Progenitor cell of endocrine pancreas (in vitro differentiated cells): ENCODE data around the gene PTPRK. TPM values are rescaled to one million over a fixed set of nuclear protein-coding genes. Genes with fewer than 3 reads are reported as not detected.

Experiments used
- DNase-seq: peaks from one replicate; pipeline ENCODE4 v3.0.0; 2021; ENCODE audit warnings: low spot score; ENCODE audit not compliant: unreplicated experiment
- H3K27ac Mint-ChIP-seq: 2 replicates; pipeline ENCODE4 v1.8.0; 2021; ENCODE audit warnings: mild to moderate bottlenecking, moderate library complexity, mixed read lengths
- H3K27me3 Mint-ChIP-seq: 2 replicates; pipeline ENCODE4 v1.8.0; 2021; ENCODE audit warnings: mixed read lengths
- H3K36me3 Mint-ChIP-seq: 2 replicates; pipeline ENCODE4 v1.8.0; 2022; ENCODE audit warnings: mixed read lengths; ENCODE audit not compliant: insufficient read depth
- H3K4me1 Mint-ChIP-seq: 2 replicates; pipeline ENCODE4 v1.8.0; 2021; ENCODE audit warnings: low read depth, mixed read lengths
- H3K4me3 Mint-ChIP-seq: 2 replicates; pipeline ENCODE4 v1.8.0; 2021; ENCODE audit warnings: low read depth, mild to moderate bottlenecking, moderate library complexity, mixed read lengths
- H3K9me3 Mint-ChIP-seq: 2 replicates; pipeline ENCODE4 v1.8.0; 2021; ENCODE audit warnings: low read depth, mixed read lengths
- CTCF ChIP-seq: fragments of 200-600 bp; sonication (generic); IDR thresholded peaks from one replicate; pipeline ENCODE4 v1.5.0; 2021; ENCODE audit warnings: antibody characterized with exemption, mild to moderate bottlenecking; ENCODE audit not compliant: unreplicated experiment
- long read RNA-seq: library from polyadenylated mRNA; unstranded; transcript quantifications from one replicate; pipeline ENCODE4 v2.0.0, GENCODE V29; 2020
- total RNA-seq: library from RNA; stranded (reverse); gene quantifications from 2 replicates; pipeline ENCODE4 v1.2.1, GENCODE V29; 2021

The PTPRK gene
- total RNA-seq: 86.2 and 93.7 TPM in 2 replicates
- long read RNA-seq, full-length matches to known transcripts: 11 of 129 reads
- long read RNA-seq, partial matches to known transcripts: 104 of 129 reads
- long read RNA-seq, other reads (novel, unspliced or antisense): 14 of 129 reads

- peak; percentile 61 for TF ChIP-seq CTCF
- Mint-ChIP-seq H3K9me3 (no peaks in the 10 kb centered on the region), H3K4me1 (peaks cover 30% of the 10 kb centered on the region), H3K27me3 (no peaks in the 10 kb centered on the region), H3K36me3 (no peaks in the 10 kb centered on the region), H3K4me3 (peak within 1 kb of the TSS; percentile 95), H3K27ac (peak within 1 kb of the TSS; percentile 100)
- peak; percentile 92 for DNase-seq
Measured at GRCh38 chr6:128520436-128521281, at the start of gene PTPRK. TSS of gene PTPRK (minus strand) at chr6:128520599. CDS start at chr6:128520358, 241 bp downstream.

- no peak for TF ChIP-seq CTCF
- DNase-seq: no peak
- H3K36me3 Mint-ChIP-seq: no peaks in the 10 kb centered on the region
- H3K4me3 Mint-ChIP-seq: no peak overlapping the region
- H3K4me1 Mint-ChIP-seq: peaks cover 6% of the 10 kb centered on the region
- H3K9me3 Mint-ChIP-seq: no peaks in the 10 kb centered on the region
- no peak overlapping the region for H3K27ac Mint-ChIP-seq
- peaks cover 2% of the 10 kb centered on the region for H3K27me3 Mint-ChIP-seq
Measured at GRCh38 chr6:128567029-128567428, 46.6 kb upstream of the PTPRK start.

- Mint-ChIP-seq H3K36me3 (no peaks in the 10 kb centered on the region), H3K4me3 (no peak overlapping the region), H3K27me3 (peaks cover 2% of the 10 kb centered on the region), H3K27ac (no peak overlapping the region), H3K4me1 (peaks cover 9% of the 10 kb centered on the region), H3K9me3 (no peaks in the 10 kb centered on the region)
- no peak for TF ChIP-seq CTCF
- no peak for DNase-seq
Measured at GRCh38 chr6:128560966-128561365, 40.6 kb upstream of the PTPRK start.

- H3K4me1 Mint-ChIP-seq: peaks cover 9% of the 10 kb centered on the region
- H3K9me3 Mint-ChIP-seq: no peaks in the 10 kb centered on the region
- H3K27me3 Mint-ChIP-seq: peaks cover 2% of the 10 kb centered on the region
- H3K36me3 Mint-ChIP-seq: no peaks in the 10 kb centered on the region
- no peak for DNase-seq
- peak overlapping the region; percentile 59 for H3K27ac Mint-ChIP-seq
- no peak overlapping the region for H3K4me3 Mint-ChIP-seq
- no peak for TF ChIP-seq CTCF
Measured at GRCh38 chr6:128558924-128559323, 38.5 kb upstream of the PTPRK start.

GRCh38 chr6:128558021-128558420 lies 37.6 kb upstream of the PTPRK start:
- no peak overlapping the region for H3K4me3 Mint-ChIP-seq
- no peak for TF ChIP-seq CTCF
- H3K9me3 Mint-ChIP-seq: no peaks in the 10 kb centered on the region
- H3K27ac Mint-ChIP-seq: no peak overlapping the region
- H3K27me3 Mint-ChIP-seq: peaks cover 2% of the 10 kb centered on the region
- no peaks in the 10 kb centered on the region for H3K36me3 Mint-ChIP-seq
- H3K4me1 Mint-ChIP-seq: peaks cover 9% of the 10 kb centered on the region
- no peak for DNase-seq
